UCSD-AML1 (cell line): ENCODE results near the gene ARHGAP28.

Experiments
- DNase-seq: peaks from one replicate; lab custom pipeline; 2025; ENCODE audit not compliant: unreplicated experiment; lab: John Stamatoyannopoulos, UW

Gene ARHGAP28

GRCh38 chr18:6954501-6954900 lies 225.0 kb downstream of the ARHGAP28 start:
- no peak for DNase-seq

GRCh38 chr18:6955304-6955703 lies 225.8 kb downstream of the ARHGAP28 start:
- DNase-seq, result no peak

- no peak for DNase-seq
These were observed 227.0 kb downstream of the ARHGAP28 start for GRCh38 chr18:6956495-6956894.

- DNase-seq, result no peak
These were observed 227.5 kb downstream of the ARHGAP28 start for GRCh38 chr18:6956999-6957398.

- no peak for DNase-seq
These were observed 229.6 kb downstream of the ARHGAP28 start for GRCh38 chr18:6959110-6959509.

- DNase-seq, result no peak
These were observed 230.6 kb downstream of the ARHGAP28 start for GRCh38 chr18:6960124-6960523.

GRCh38 chr18:6960656-6961055 lies 231.1 kb downstream of the ARHGAP28 start:
- no peak for DNase-seq

- no peak for DNase-seq
These were observed 231.8 kb downstream of the ARHGAP28 start for GRCh38 chr18:6961331-6961730.

GRCh38 chr18:6962571-6963451 lies 233.3 kb downstream of the ARHGAP28 start:
- no peak for DNase-seq

- no peak for DNase-seq
These were observed 234.1 kb downstream of the ARHGAP28 start for GRCh38 chr18:6963452-6964097.
